Tibial artery (tissue), 4 donors: ENCODE results near the gene DPH7.

ENCODE experiments used
- DNase-seq, 2 donors: peaks; one replicate each; pipeline ENCODE4 v3.0.0-alpha.2; 2019
- H3K27ac ChIP-seq, 2 donors: fragments of 200-600 bp; sonication (generic) in 1 of 2; 1 replicate in 1 of 2; 2 replicates in 1 of 2; pipeline ENCODE4 v1.5.1; 2018 to 2019; ENCODE audit warnings: mild to moderate bottlenecking in 1 of 2
- H3K27me3 ChIP-seq, 2 donors: fragments of 200-600 bp; sonication (generic) in 1 of 2; one replicate each; pipeline versions ENCODE4 v1.5.1 to v1.6.0; 2016 to 2019
- H3K36me3 ChIP-seq, 3 donors: fragments of 200-600 bp; sonication (generic) in 2 of 3; one replicate each; pipeline ENCODE4 v1.5.1; 2016 to 2019; ENCODE audit warnings: mild to moderate bottlenecking in 2 of 3
- H3K4me1 ChIP-seq, 4 donors: fragments of 200-600 bp; sonication (generic) in 2 of 4; 1 replicate in 3 of 4; 2 replicates in 1 of 4; pipeline ENCODE4 v1.5.1; 2016 to 2019
- H3K4me3 ChIP-seq, 2 donors: fragments of 200-600 bp; sonication (generic) in 1 of 2; 1 replicate in 1 of 2; 2 replicates in 1 of 2; pipeline ENCODE4 v1.5.1; 2018 to 2019; ENCODE audit warnings: mild to moderate bottlenecking in 2 of 2
- H3K9me3 ChIP-seq, 3 donors: fragments of 200-600 bp; sonication (generic) in 1 of 3; one replicate each; pipeline ENCODE4 v1.5.1; 2016 to 2019
- CTCF ChIP-seq, 2 experiments: fragments of 200-600 bp in 1 of 2; fragments of 450-650 bp in 1 of 2; IDR thresholded peaks; one replicate each; pipeline ENCODE4 v1.5.1; 2017 to 2019; ENCODE audit warnings: antibody characterized with exemption in 2 of 2, mild to moderate bottlenecking in 1 of 2, moderate library complexity in 1 of 2
- intact Hi-C: fragments of 100-400 bp; cut with DNase I; formaldehyde crosslinking; loops from one replicate; pipeline ENCODE4 v1.15.0; 2023; ENCODE audit warnings: low total_unique reads

The DPH7 gene

GRCh38 chr9:137613738-137614523, 35.2 kb upstream of the DPH7 start:
- intact Hi-C loops = no loop called here
- no peaks in the 10 kb centered on the region for H3K9me3 ChIP-seq
- peaks cover 0 to 55% (median 23%) of the 10 kb centered on the region in 4 donors for H3K4me1 ChIP-seq
- TF ChIP-seq CTCF (IDR thresholded peaks at IDR 0.05) = no peak
- H3K4me3 ChIP-seq = no peak overlapping the region
- peaks cover 7 to 43% (median 24%) of the 10 kb centered on the region in 3 donors for H3K36me3 ChIP-seq
- no peak overlapping the region for H3K27ac ChIP-seq
- no peak for DNase-seq
- H3K27me3 ChIP-seq = no peaks in the 10 kb centered on the region

DNA sequence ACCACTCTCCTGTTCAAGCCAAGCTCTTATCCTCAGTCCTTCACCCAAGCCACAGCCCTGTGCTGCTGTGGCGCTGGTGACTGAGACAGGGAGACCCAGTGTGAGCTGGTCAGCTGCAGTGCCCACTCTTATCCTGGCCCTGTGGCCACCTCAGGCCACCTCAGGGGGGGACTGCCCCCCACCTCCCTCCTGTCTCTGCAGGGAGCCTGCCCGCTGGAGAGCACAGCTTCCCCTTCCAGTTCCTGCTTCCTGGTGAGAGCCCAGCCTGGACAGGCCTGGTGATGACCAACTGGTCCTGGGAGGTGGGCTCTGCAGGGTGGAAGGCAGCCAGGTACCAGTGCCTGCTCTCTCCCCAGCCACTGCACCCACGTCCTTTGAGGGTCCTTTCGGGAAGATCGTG, 34.5 kb upstream of the DPH7 start:
- intact Hi-C loops = no loop called here
- peaks cover 0 to 61% (median 24%) of the 10 kb centered on the region in 4 donors for H3K4me1 ChIP-seq
- H3K4me3 ChIP-seq = no peak overlapping the region
- no peaks in the 10 kb centered on the region for H3K9me3 ChIP-seq
- H3K27me3 ChIP-seq = no peaks in the 10 kb centered on the region
- DNase-seq = no peak
- no peak overlapping the region for H3K27ac ChIP-seq
- peaks cover 7 to 43% (median 24%) of the 10 kb centered on the region in 3 donors for H3K36me3 ChIP-seq
- no peak for TF ChIP-seq CTCF (IDR thresholded peaks at IDR 0.05)

- peaks cover 0 to 61% (median 23%) of the 10 kb centered on the region in 4 donors for H3K4me1 ChIP-seq
- no peak overlapping the region for H3K27ac ChIP-seq
- TF ChIP-seq CTCF (IDR thresholded peaks at IDR 0.05) = no peak
- no peaks in the 10 kb centered on the region for H3K9me3 ChIP-seq
- H3K36me3 ChIP-seq = peaks cover 7 to 43% (median 24%) of the 10 kb centered on the region in 3 donors
- no peaks in the 10 kb centered on the region for H3K27me3 ChIP-seq
- intact Hi-C loops = no loop called here
- H3K4me3 ChIP-seq = no peak overlapping the region
- DNase-seq = no peak
These were observed 34.0 kb upstream of the DPH7 start for GRCh38 chr9:137612741-137613142.

DNA sequence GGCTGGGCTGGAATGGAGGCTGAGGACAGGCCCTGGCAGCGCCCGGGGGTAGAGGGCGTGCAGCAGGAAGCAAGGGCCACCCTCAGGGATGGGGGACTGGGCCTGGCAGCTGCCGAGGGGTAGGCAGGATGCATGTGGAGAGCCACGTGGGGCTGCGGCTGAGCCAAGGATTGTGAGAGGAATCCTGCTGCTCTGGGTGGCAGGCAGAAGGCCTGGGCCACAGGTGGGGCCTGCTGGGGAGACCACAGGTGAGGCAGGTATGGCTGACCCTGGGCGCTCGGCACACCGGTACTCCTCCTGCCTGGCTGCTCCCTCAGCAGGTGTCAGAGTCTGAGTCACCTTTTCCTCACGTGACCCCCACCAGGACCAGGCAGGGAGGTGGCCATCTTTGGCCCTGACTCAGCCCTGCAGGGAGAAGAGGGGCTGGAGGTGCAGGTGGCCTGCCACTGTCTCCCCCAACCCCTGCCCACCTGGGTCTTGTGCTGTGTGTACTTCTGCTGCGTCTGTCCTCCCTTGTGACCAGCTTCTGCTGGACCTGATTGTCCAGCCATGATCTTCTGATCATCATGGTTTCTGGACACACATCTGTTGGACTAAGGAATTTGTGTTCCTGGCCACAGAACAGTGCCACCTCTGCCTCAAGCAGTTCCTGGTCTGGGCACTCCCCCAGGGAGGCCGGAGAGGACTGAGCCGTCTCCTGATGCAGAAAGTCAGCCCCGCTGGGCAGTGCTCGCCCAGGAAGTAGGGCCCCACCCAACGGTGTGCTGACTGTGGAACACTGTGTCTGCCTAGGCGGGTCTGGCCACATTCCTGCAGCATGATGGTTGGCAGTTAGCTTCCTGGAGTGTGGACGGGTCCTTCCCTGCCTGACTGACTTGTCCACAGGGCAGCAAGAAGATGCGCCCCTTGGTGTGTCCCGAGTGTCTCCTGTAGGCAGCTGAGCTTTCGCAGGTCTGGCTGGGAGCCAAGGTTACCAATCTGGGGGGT, 33.2 kb upstream of the DPH7 start:
- TF ChIP-seq CTCF (IDR thresholded peaks at IDR 0.05) = no peak
- no peak overlapping the region for H3K4me3 ChIP-seq
- DNase-seq = peak in 1 of 2 donors; percentile 68
- H3K27ac ChIP-seq = no peak overlapping the region
- intact Hi-C loops = no loop called here
- no peaks in the 10 kb centered on the region for H3K27me3 ChIP-seq
- H3K36me3 ChIP-seq = peaks cover 7 to 41% (median 24%) of the 10 kb centered on the region in 3 donors
- H3K4me1 ChIP-seq = peaks cover 0 to 61% (median 24%) of the 10 kb centered on the region in 4 donors
- H3K9me3 ChIP-seq = no peaks in the 10 kb centered on the region

DNA sequence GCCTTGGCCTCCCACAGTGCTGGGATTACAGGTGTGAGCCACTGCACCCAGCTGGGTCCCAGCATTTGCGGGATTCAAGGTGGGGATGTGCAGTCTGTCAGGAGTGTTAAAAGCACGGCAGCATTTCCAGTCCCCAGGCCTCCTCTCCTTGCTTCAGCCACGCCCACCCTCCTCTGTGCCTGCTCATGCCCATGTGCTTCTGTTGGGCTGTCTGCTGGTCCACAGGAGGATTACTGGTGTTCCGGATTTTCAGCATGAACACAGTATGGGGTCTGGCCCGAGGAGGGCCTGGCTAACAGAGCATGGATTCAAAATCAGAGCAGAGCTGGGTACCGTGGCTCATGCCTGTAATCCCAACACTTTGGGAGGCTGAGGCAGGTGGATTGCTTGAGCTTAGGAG, 32.2 kb upstream of the DPH7 start:
- DNase-seq = no peak
- Histone ChIP-seq H3K4me3 (no peak overlapping the region), H3K9me3 (no peaks in the 10 kb centered on the region), H3K27ac (no peak overlapping the region), H3K36me3 (peaks cover 7 to 31% (median 24%) of the 10 kb centered on the region in 3 donors), H3K4me1 (peaks cover under 1 to 64% (median 30%) of the 10 kb centered on the region in 4 donors), H3K27me3 (no peaks in the 10 kb centered on the region)
- intact Hi-C loops = no loop called here
- TF ChIP-seq CTCF (IDR thresholded peaks at IDR 0.05) = no peak
